A549 (cell line): ENCODE data around the gene CAPZA1. TPM values are rescaled to one million over a fixed set of nuclear protein-coding genes. Genes with fewer than 3 reads are reported as not detected.

Source experiments
- ATAC-seq, 2 experiments: fragments of 200-7000 bp in 1 of 2; fragments of >200 bp in 1 of 2; cut with Nextera tagmentation in 1 of 2; cut with Tn5 transposase in 1 of 2; 3 replicates each; pipeline versions ENCODE4 v1.8.0 to v1.9.1; 2018 to 2020; ENCODE audit warnings: mild to moderate bottlenecking in 1 of 2, moderate library complexity in 1 of 2
- CTCF ChIA-PET: fragments of 300-600 bp; sonication (Branson Sonifier 250); formaldehyde crosslinking; extraction: SDS; loops from one replicate; lab custom pipeline; 2021; ENCODE audit warnings: antibody characterized with exemption, inconsistent platforms; lab: Yijun Ruan, JAX
- POLR2A ChIA-PET: fragments of 350-600 bp; formaldehyde crosslinking; extraction: SDS; loops from one replicate; lab custom pipeline; 2021; ENCODE audit warnings: antibody characterized with exemption, inconsistent platforms; lab: Yijun Ruan, JAX
- DNase-seq, 2 experiments: peaks; one replicate each; pipeline versions ENCODE4 v3.0.0 to v3.0.0-alpha.2; 2011 to 2016; ENCODE audit warnings: low read depth in 1 of 2, low spot score in 1 of 2
- FAIRE-seq: peaks from 2 replicates; lab custom pipeline; 2011; peaks lifted over from hg19 to GRCh38; lab: Jason Lieb, UNC
- H3K27ac ChIP-seq, 2 experiments: fragments of >200 bp; sonication (Bioruptor Twin); formaldehyde crosslinking; 3 replicates each; pipeline ENCODE4 v1.5.1; 2016 to 2017
- H3K4me1 ChIP-seq: fragments of >200 bp; sonication (Bioruptor Twin); formaldehyde crosslinking; 3 replicates; pipeline ENCODE4 v1.6.1; 2016
- H3K4me2 ChIP-seq: fragments of >200 bp; sonication (Bioruptor Twin); formaldehyde crosslinking; 3 replicates; pipeline ENCODE4 v1.6.1; 2016
- H3K4me3 ChIP-seq: fragments of >200 bp; sonication (Bioruptor Twin); formaldehyde crosslinking; 3 replicates; pipeline ENCODE4 v1.5.1; 2016
- H3K9me3 ChIP-seq: fragments of >200 bp; sonication (Bioruptor Twin); formaldehyde crosslinking; 3 replicates; pipeline ENCODE4 v1.6.1; 2016
- BHLHE40 ChIP-seq: IDR thresholded peaks from 2 replicates; pipeline ENCODE4 v1.6.1; 2012; ENCODE audit warnings: low read depth, low read length, inconsistent platforms
- CEBPB ChIP-seq, 2 experiments: fragments of >200 bp in 1 of 2; sonication (Bioruptor Twin) in 1 of 2; formaldehyde crosslinking in 1 of 2; IDR thresholded peaks; 2 replicates each; pipeline ENCODE4 v1.6.1; 2012 to 2016
- CHD4 ChIP-seq: fragments of 200-600 bp; sonication (generic); IDR thresholded peaks from 2 replicates; pipeline ENCODE4 v1.6.1; 2016; ENCODE audit warnings: antibody characterized with exemption, mild to moderate bottlenecking, borderline replicate concordance
- EHMT2 ChIP-seq: fragments of 200-600 bp; sonication (generic); IDR thresholded peaks from 2 replicates; pipeline ENCODE4 v1.6.1; 2016; ENCODE audit warnings: antibody characterized with exemption, low read depth, mild to moderate bottlenecking, moderate library complexity
- FOSB ChIP-seq: fragments of 250-450 bp; sonication (Bioruptor Pico); IDR thresholded peaks from 2 replicates; pipeline ENCODE4 v1.5.0; 2020; ENCODE audit warnings: mild to moderate bottlenecking, moderate library complexity
- FOXS1 ChIP-seq: fragments of 250-450 bp; sonication (Bioruptor Pico); IDR thresholded peaks from 2 replicates; pipeline ENCODE4 v1.5.0; 2020; ENCODE audit warnings: mild to moderate bottlenecking, moderate library complexity
- HDAC2 ChIP-seq: fragments of 200-600 bp; sonication (generic); IDR thresholded peaks from 2 replicates; pipeline ENCODE4 v1.6.1; 2016
- HOXB5 ChIP-seq: fragments of 250-450 bp; sonication (Bioruptor Pico); IDR thresholded peaks from 2 replicates; pipeline ENCODE4 v1.5.0; 2020; ENCODE audit warnings: mild to moderate bottlenecking, moderate library complexity
- JUNB ChIP-seq: fragments of >200 bp; sonication (Bioruptor Twin); formaldehyde crosslinking; IDR thresholded peaks from 2 replicates; pipeline ENCODE4 v1.6.1; 2016
- KDM1A ChIP-seq: fragments of 200-600 bp; sonication (generic); IDR thresholded peaks from 2 replicates; pipeline ENCODE4 v1.6.1; 2016; ENCODE audit warnings: low read depth, mild to moderate bottlenecking
- MAFK ChIP-seq: fragments of 450-650 bp; IDR thresholded peaks from 2 replicates; pipeline ENCODE4 v1.6.1; 2014; ENCODE audit not compliant: partially characterized antibody
- NPAS2 ChIP-seq: fragments of 250-450 bp; sonication (Bioruptor Pico); IDR thresholded peaks from 2 replicates; pipeline ENCODE4 v1.8.0; 2022; ENCODE audit warnings: mild to moderate bottlenecking, moderate library complexity, borderline replicate concordance
- POLR2AphosphoS2 ChIP-seq: conservative IDR thresholded peaks from 2 replicates; pipeline ENCODE4 v1.6.1; 2012; ENCODE audit warnings: low read length, improper control_type of control experiment, inconsistent platforms
- RAD21 ChIP-seq, 2 experiments: fragments of >200 bp in 1 of 2; sonication (Bioruptor Twin) in 1 of 2; formaldehyde crosslinking in 1 of 2; IDR thresholded peaks in 1 of 2; conservative IDR thresholded peaks in 1 of 2; 2 replicates in 1 of 2; 3 replicates in 1 of 2; pipeline ENCODE4 v1.6.1; 2012 to 2018; ENCODE audit warnings: inconsistent platforms in 1 of 2
- RARB ChIP-seq: fragments of 250-450 bp; sonication (Bioruptor Pico); IDR thresholded peaks from 2 replicates; pipeline ENCODE4 v1.8.0; 2021; ENCODE audit warnings: mild to moderate bottlenecking, moderate library complexity
- RCOR1 ChIP-seq: fragments of 150-350 bp; IDR thresholded peaks from 2 replicates; pipeline ENCODE4 v1.6.1; 2014; ENCODE audit warnings: antibody characterized with exemption, low read length, low read depth
- ZC3H11A ChIP-seq: fragments of 450-650 bp; IDR thresholded peaks from 2 replicates; pipeline ENCODE4 v1.6.1; 2014; ENCODE audit warnings: antibody characterized with exemption, mild to moderate bottlenecking
- WGBS: methylation state at CpG from one replicate; pipeline ENCODE4 v1.1.6; 2017; ENCODE audit errors: missing lambda C conversion rate; 5-methylcytosine and 5-hydroxymethylcytosine counted together
- polyA plus RNA-seq, 4 experiments: library from polyadenylated mRNA; depleted of rRNA in 3 of 4; stranded (reverse); fragments of >200 nt; fragmentation: RNase III in 1 of 4; extraction: RNeasy Plus Mini Kit Qiagen cat#74134 plus additional on column Dnase treatment in 1 of 4; gene quantifications; 2 replicates in 3 of 4; 3 replicates in 1 of 4; pipeline ENCODE4 v1.2.3, GENCODE V29; 2011 to 2017
- TF ChIP-seq, protein P1 (sequence below): IDR thresholded peaks from 2 replicates; pipeline ENCODE4 v1.6.1; 2012
- TF ChIP-seq, protein P2 (sequence below): fragments of 200-600 bp; sonication (generic); IDR thresholded peaks from 2 replicates; pipeline ENCODE4 v1.6.1; 2016; ENCODE audit warnings: antibody characterized with exemption, mild to moderate bottlenecking, moderate library complexity

Gene CAPZA1
- polyA plus RNA-seq, 2 of the 4 experiments (the other 2 are of a cell fraction): 103 to 136 TPM

GRCh38 chr1:112581586-112582192 lies 37.9 kb upstream of the CAPZA1 start (continued):
- TF ChIP-seq EHMT2 (no peak), CEBPB (IDR thresholded peaks at IDR 0.05) (no peak)
- TF ChIP-seq, all 56 proteins: peak for 0

- DNase-seq: no peak
- ChIA-PET CTCF (no interaction called here), POLR2A (no interaction called here)
- Histone ChIP-seq H3K4me3 (no peak overlapping the region), H3K4me1 (peaks cover 7% of the 10 kb centered on the region; the same call in 2 of the 3 replicates), H3K9me3 (no peaks in the 10 kb centered on the region)
- no peak for ATAC-seq
- no peak for FAIRE-seq
- TF ChIP-seq KDM1A: no peak
- TF ChIP-seq MAFK: no peak
- no peak for TF ChIP-seq EHMT2
- TF ChIP-seq HDAC2: no peak
- TF ChIP-seq RARB: no peak
- no peak for TF ChIP-seq RAD21 (conservative IDR thresholded peaks at IDR 0.05 in 1 of 2, IDR thresholded peaks at IDR 0.05 in 1 of 2)
- no peak for TF ChIP-seq FOSB (CRISPR knock-in tag)
- TF ChIP-seq NPAS2 (CRISPR knock-in tag): no peak
- TF ChIP-seq, protein P1, sequence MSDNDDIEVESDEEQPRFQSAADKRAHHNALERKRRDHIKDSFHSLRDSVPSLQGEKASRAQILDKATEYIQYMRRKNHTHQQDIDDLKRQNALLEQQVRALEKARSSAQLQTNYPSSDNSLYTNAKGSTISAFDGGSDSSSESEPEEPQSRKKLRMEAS: no peak
- no peak for TF ChIP-seq ZC3H11A
- no peak for TF ChIP-seq FOXS1 (CRISPR knock-in tag)
- no peak for TF ChIP-seq RCOR1
- TF ChIP-seq, all 56 proteins: peak for 0
- Histone ChIP-seq H3K27ac (no peak overlapping the region), H3K4me2 (no peak overlapping the region)
These were observed 36.3 kb upstream of the CAPZA1 start for GRCh38 chr1:112583366-112583765.

- 94% methylated on average over 1 of the region's 1 CpG for WGBS
- POLR2A ChIA-PET: no interaction called here
- no peak for ATAC-seq
These were observed 29.9 kb upstream of the CAPZA1 start for GRCh38 chr1:112589766-112590165.

More at GRCh38 chr1:112589766-112590165, 29.9 kb upstream of the CAPZA1 start:
- Histone ChIP-seq H3K4me2 (no peak overlapping the region), H3K4me3 (no peak overlapping the region), H3K9me3 (0 out of 3 replicates have a peak, but pooled peaks cover 5% of the 10 kb centered on the region), H3K4me1 (no peaks in the 10 kb centered on the region), H3K27ac (no peak overlapping the region)
- TF ChIP-seq JUNB (no peak), HOXB5 (CRISPR knock-in tag) (no peak), BHLHE40 (no peak), CHD4 (no peak), RCOR1 (no peak), KDM1A (no peak), POLR2AphosphoS2 (no peak)
- TF ChIP-seq, protein P2, sequence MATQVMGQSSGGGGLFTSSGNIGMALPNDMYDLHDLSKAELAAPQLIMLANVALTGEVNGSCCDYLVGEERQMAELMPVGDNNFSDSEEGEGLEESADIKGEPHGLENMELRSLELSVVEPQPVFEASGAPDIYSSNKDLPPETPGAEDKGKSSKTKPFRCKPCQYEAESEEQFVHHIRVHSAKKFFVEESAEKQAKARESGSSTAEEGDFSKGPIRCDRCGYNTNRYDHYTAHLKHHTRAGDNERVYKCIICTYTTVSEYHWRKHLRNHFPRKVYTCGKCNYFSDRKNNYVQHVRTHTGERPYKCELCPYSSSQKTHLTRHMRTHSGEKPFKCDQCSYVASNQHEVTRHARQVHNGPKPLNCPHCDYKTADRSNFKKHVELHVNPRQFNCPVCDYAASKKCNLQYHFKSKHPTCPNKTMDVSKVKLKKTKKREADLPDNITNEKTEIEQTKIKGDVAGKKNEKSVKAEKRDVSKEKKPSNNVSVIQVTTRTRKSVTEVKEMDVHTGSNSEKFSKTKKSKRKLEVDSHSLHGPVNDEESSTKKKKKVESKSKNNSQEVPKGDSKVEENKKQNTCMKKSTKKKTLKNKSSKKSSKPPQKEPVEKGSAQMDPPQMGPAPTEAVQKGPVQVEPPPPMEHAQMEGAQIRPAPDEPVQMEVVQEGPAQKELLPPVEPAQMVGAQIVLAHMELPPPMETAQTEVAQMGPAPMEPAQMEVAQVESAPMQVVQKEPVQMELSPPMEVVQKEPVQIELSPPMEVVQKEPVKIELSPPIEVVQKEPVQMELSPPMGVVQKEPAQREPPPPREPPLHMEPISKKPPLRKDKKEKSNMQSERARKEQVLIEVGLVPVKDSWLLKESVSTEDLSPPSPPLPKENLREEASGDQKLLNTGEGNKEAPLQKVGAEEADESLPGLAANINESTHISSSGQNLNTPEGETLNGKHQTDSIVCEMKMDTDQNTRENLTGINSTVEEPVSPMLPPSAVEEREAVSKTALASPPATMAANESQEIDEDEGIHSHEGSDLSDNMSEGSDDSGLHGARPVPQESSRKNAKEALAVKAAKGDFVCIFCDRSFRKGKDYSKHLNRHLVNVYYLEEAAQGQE: no peak
- TF ChIP-seq, protein P1: no peak
- CTCF ChIA-PET: no interaction called here
- FAIRE-seq (no peak), DNase-seq (no peak)
